C4-2B (cell line): ENCODE results near the gene ARFIP2.

Experiments used
- CTCF ChIP-seq: fragments of 450-650 bp; conservative IDR thresholded peaks from 2 replicates; pipeline ENCODE4 v1.5.1; 2017; ENCODE audit warnings: mild to moderate bottlenecking
- ZFX ChIP-seq: fragments of 450-650 bp; IDR thresholded peaks from 2 replicates; pipeline ENCODE4 v1.6.1; 2017

- TF ChIP-seq CTCF (no peak), ZFX (no peak)
These were observed 24.6 kb downstream of the ARFIP2 start for GRCh38 chr11:6456361-6457073.
